Measurements from ENCODE around the gene STK38.
"Not testable (repeated sequence)": the region's sequence is repeated elsewhere in the genome, so short reads cannot be mapped to it uniquely, and the experiment has no call there.

STK38 gene

GRCh38 chr6:36577301-36577700 lies 30.0 kb upstream of the STK38 start:
- Mint-ChIP-seq H3K4me3 (no peak overlapping the region), H3K36me3 (ENCODE audit: low read depth) (no peaks in the 10 kb centered on the region), H3K4me1 (ENCODE audit: low read depth) (peaks cover 44% of the 10 kb centered on the region), H3K9me3 (no peaks in the 10 kb centered on the region), H3K27me3 (no peaks in the 10 kb centered on the region), H3K27ac (peak overlapping the region; percentile 71)
- intact Hi-C loops (cut with micrococcal nuclease): loop anchor here (5.0 kb wide), 1 partner anchor 155 kb away; no protein-coding TSS in a partner anchor

DNA sequence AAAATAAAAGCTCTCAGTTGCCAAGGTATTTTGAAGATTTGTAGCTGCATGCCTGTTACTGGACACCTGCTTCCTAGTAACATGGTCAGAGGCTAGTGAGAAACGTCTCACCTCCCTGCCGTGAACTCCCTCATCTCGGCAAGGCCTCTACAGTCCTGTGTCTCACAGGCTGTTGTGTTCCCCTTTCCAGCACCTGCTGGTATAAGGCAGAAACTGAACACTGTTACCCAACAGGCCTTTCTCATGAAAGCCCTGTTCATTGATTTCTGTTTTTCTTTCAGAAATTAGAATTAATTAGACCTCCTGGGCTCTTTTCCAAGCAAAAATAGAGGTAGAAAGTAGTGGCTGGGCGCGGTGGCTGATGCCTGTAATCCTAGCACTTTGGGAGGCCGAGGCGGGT lies 29.3 kb upstream of the STK38 start:
- H3K36me3 Mint-ChIP-seq (ENCODE audit: low read depth): no peaks in the 10 kb centered on the region
- H3K4me3 Mint-ChIP-seq: no peak overlapping the region
- H3K27me3 Mint-ChIP-seq: no peaks in the 10 kb centered on the region
- H3K4me1 Mint-ChIP-seq (ENCODE audit: low read depth): peaks cover 44% of the 10 kb centered on the region
- intact Hi-C loops (cut with micrococcal nuclease): loop anchor here (5.0 kb wide), 1 partner anchor 154 kb away; no protein-coding TSS in a partner anchor
- peak overlapping the region; percentile 71 for H3K27ac Mint-ChIP-seq
- H3K9me3 Mint-ChIP-seq: no peaks in the 10 kb centered on the region

DNA sequence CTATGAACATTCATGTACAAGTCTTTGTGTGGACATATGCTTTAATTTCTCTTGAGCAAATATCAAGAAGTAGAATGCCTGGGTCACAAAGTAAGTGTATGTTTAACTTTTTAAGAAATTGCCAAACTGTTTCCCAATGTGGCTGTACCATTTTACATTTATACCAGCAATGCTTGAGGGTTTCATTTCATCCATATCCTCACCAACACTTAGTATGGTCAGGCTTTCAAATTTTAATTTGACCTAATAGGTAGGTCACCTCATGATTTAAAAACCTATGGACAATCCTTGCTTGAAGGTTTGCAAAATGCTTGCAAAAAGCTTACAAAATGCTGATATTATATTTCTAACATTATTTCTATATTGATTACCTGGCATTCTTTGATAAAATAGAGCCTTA lies 27.4 kb upstream of the STK38 start:
- Mint-ChIP-seq H3K4me1 (ENCODE audit: low read depth) (peaks cover 33% of the 10 kb centered on the region), H3K9me3 (no peaks in the 10 kb centered on the region), H3K4me3 (no peak overlapping the region), H3K36me3 (ENCODE audit: low read depth) (no peaks in the 10 kb centered on the region), H3K27me3 (no peaks in the 10 kb centered on the region), H3K27ac (no peak overlapping the region)
- intact Hi-C loops (cut with micrococcal nuclease): loop anchor here (5.0 kb wide), 1 partner anchor 152 kb away; no protein-coding TSS in a partner anchor

- H3K36me3 Mint-ChIP-seq (ENCODE audit: low read depth); H3K27me3 Mint-ChIP-seq; H3K4me3 Mint-ChIP-seq; intact Hi-C loops (cut with micrococcal nuclease); H3K9me3 Mint-ChIP-seq; H3K27ac Mint-ChIP-seq: not testable (repeated sequence)
- H3K4me1 Mint-ChIP-seq (ENCODE audit: low read depth): peaks cover 19% of the 10 kb centered on the region
Observed at GRCh38 chr6:36572353-36573311, 25.4 kb upstream of the STK38 start.

DNA sequence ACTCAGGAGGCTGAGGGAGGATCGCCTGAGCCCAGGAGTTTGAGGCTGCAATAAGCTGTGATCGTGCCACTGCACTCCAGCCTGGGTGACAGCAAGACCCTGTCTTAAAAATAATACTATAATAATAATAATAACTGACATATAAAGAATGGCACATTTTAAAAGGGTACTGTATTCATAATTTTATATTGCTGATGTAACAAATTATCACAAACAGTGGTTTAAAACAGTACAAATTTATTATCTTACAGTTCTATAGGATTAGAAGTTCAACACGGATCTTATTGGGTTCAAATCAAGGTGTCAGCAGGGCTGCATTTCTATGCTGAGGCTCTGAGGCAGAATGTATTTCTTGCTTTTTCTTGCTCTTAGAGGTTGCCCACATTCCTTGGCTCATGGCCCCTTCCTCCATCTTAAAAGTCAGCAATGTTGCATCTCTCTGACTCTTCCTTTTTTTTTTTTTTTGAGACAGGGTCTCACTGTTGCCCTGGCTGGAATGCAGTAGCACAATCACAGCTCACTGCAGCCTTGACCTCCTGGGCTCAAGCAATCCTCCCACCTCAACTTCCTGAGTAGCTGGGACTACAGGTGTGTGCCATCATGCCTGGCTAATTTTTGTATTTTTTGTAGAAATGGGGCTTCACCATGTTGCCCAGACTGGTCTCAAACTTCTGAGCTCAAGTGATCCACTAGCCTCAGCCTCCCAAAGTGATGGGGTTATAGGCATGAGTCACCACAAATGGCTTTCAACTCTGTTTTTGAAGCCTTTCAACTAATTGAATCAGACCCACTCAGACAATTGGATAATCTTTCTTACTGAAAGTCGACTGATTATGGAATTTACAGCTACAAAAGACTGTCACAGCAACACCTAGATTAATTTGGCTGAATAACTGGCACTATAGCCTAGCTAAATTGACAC lies 24.1 kb upstream of the STK38 start:
- H3K27ac Mint-ChIP-seq: no peak overlapping the region
- no peak overlapping the region for H3K4me3 Mint-ChIP-seq
- intact Hi-C loops (cut with micrococcal nuclease): no loop called here
- no peaks in the 10 kb centered on the region for H3K9me3 Mint-ChIP-seq
- H3K27me3 Mint-ChIP-seq: no peaks in the 10 kb centered on the region
- no peaks in the 10 kb centered on the region for H3K36me3 Mint-ChIP-seq (ENCODE audit: low read depth)
- peaks cover 7% of the 10 kb centered on the region for H3K4me1 Mint-ChIP-seq (ENCODE audit: low read depth)

- intact Hi-C loops (cut with micrococcal nuclease): no loop called here
- Mint-ChIP-seq H3K27me3 (no peaks in the 10 kb centered on the region), H3K36me3 (ENCODE audit: low read depth) (no peaks in the 10 kb centered on the region)
Observed at GRCh38 chr6:36570264-36570663, 23.0 kb upstream of the STK38 start.

GRCh38 chr6:36566418-36566905 lies 19.2 kb upstream of the STK38 start:
- Mint-ChIP-seq H3K27me3 (no peaks in the 10 kb centered on the region), H3K27ac (no peak overlapping the region), H3K9me3 (no peaks in the 10 kb centered on the region), H3K4me3 (no peak overlapping the region), H3K36me3 (ENCODE audit: low read depth) (no peaks in the 10 kb centered on the region), H3K4me1 (ENCODE audit: low read depth) (peaks cover 18% of the 10 kb centered on the region)
- intact Hi-C loops (cut with micrococcal nuclease): no loop called here

More at GRCh38 chr6:36570264-36570663, 23.0 kb upstream of the STK38 start:
- peaks cover 5% of the 10 kb centered on the region for H3K4me1 Mint-ChIP-seq (ENCODE audit: low read depth)
- H3K9me3 Mint-ChIP-seq: no peaks in the 10 kb centered on the region
- no peak overlapping the region for H3K4me3 Mint-ChIP-seq
- H3K27ac Mint-ChIP-seq: no peak overlapping the region

GRCh38 chr6:36563928-36564284 lies 16.6 kb upstream of the STK38 start:
- H3K27me3 Mint-ChIP-seq: no peaks in the 10 kb centered on the region
- no peak overlapping the region for H3K27ac Mint-ChIP-seq
- no peaks in the 10 kb centered on the region for H3K36me3 Mint-ChIP-seq (ENCODE audit: low read depth)

DNA sequence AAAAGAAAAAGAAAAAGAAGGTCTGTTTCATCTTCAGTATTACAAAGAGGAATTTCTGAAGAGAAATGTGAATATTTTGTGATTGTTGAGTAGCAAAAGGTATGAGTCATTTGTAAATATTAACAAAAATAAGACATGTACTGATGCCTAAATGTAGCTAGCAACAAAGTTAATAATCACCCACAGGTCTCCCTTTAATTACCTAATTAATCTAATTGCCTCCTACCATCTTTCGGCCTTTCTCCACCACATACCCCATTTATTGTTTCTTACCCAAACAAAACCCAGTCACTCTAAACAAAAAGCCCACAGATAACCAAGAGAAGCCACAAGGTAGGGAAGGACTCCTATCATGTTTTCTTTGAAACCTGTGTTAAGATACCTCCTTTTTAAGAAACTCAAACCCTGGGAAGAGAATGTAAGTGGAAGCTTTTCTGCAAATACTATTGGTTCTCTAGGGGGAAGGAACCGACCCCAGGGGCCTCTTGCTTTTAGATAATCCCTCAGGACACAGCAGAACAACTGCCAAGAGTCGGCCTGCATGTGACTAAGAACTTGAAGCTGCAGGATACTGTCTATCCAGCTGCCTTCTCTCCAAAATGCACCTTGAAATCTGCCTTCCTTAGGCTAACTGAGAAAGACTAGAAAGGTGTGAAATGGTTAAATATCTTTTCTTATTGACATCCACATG lies 16.1 kb upstream of the STK38 start:
- H3K27ac Mint-ChIP-seq: no peak overlapping the region
- H3K27me3 Mint-ChIP-seq: no peaks in the 10 kb centered on the region
- intact Hi-C loops (cut with micrococcal nuclease): no loop called here
- H3K36me3 Mint-ChIP-seq (ENCODE audit: low read depth): no peaks in the 10 kb centered on the region
- H3K4me1 Mint-ChIP-seq (ENCODE audit: low read depth): peaks cover 42% of the 10 kb centered on the region
- H3K4me3 Mint-ChIP-seq: no peak overlapping the region
- no peaks in the 10 kb centered on the region for H3K9me3 Mint-ChIP-seq

More at GRCh38 chr6:36563928-36564284, 16.6 kb upstream of the STK38 start:
- Mint-ChIP-seq H3K9me3 (no peaks in the 10 kb centered on the region), H3K4me3 (no peak overlapping the region), H3K4me1 (ENCODE audit: low read depth) (peaks cover 36% of the 10 kb centered on the region)
- intact Hi-C loops (cut with micrococcal nuclease): no loop called here

GRCh38 chr6:36560822-36561221 lies 13.5 kb upstream of the STK38 start:
- intact Hi-C loops (cut with micrococcal nuclease): no loop called here
- H3K9me3 Mint-ChIP-seq: no peaks in the 10 kb centered on the region
- H3K4me1 Mint-ChIP-seq (ENCODE audit: low read depth): peaks cover 50% of the 10 kb centered on the region
- H3K27ac Mint-ChIP-seq: peak overlapping the region; percentile 47
- no peaks in the 10 kb centered on the region for H3K36me3 Mint-ChIP-seq (ENCODE audit: low read depth)
- no peaks in the 10 kb centered on the region for H3K27me3 Mint-ChIP-seq
- no peak overlapping the region for H3K4me3 Mint-ChIP-seq

- peak overlapping the region; percentile 77 for H3K27ac Mint-ChIP-seq
- H3K27me3 Mint-ChIP-seq: no peaks in the 10 kb centered on the region
Observed at GRCh38 chr6:36559011-36559793, 11.9 kb upstream of the STK38 start.

DNA sequence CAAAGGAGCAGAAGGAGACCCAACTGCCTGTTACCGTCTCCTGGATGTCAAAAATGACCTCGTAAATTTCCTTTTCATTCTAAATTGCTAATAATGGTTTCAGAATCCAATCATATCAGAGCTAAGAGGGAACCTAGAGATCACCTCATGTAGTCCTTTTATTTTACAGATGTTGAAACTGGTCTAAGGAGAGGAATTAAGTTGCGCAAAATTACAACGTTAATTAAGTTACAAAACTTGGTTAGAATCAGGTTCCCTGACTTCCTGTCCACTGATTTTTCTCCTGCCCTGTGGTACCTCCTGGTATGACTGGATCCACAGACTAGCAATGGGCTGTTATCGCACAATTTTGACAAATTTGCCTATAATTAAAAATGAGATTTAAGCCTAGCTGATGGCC lies 9.0 kb upstream of the STK38 start:
- H3K27ac Mint-ChIP-seq: no peak overlapping the region
- peaks cover 35% of the 10 kb centered on the region for H3K4me1 Mint-ChIP-seq (ENCODE audit: low read depth)
- no peaks in the 10 kb centered on the region for H3K27me3 Mint-ChIP-seq
- H3K9me3 Mint-ChIP-seq: no peaks in the 10 kb centered on the region
- H3K36me3 Mint-ChIP-seq (ENCODE audit: low read depth): no peaks in the 10 kb centered on the region
- H3K4me3 Mint-ChIP-seq: no peak overlapping the region
- intact Hi-C loops (cut with micrococcal nuclease): no loop called here

More at GRCh38 chr6:36559011-36559793, 11.9 kb upstream of the STK38 start:
- no peaks in the 10 kb centered on the region for H3K36me3 Mint-ChIP-seq (ENCODE audit: low read depth)
- peak overlapping the region; percentile 58 for H3K4me3 Mint-ChIP-seq
- intact Hi-C loops (cut with micrococcal nuclease): no loop called here
- H3K4me1 Mint-ChIP-seq (ENCODE audit: low read depth): peaks cover 53% of the 10 kb centered on the region
- H3K9me3 Mint-ChIP-seq: no peaks in the 10 kb centered on the region

- H3K27me3 Mint-ChIP-seq: no peaks in the 10 kb centered on the region
- no peaks in the 10 kb centered on the region for H3K9me3 Mint-ChIP-seq
Observed at GRCh38 chr6:36555750-36556252, 8.5 kb upstream of the STK38 start.

More at GRCh38 chr6:36555750-36556252, 8.5 kb upstream of the STK38 start:
- H3K4me3 Mint-ChIP-seq: no peak overlapping the region
- H3K27ac Mint-ChIP-seq: no peak overlapping the region
- intact Hi-C loops (cut with micrococcal nuclease): no loop called here
- peaks cover 32% of the 10 kb centered on the region for H3K4me1 Mint-ChIP-seq (ENCODE audit: low read depth)
- no peaks in the 10 kb centered on the region for H3K36me3 Mint-ChIP-seq (ENCODE audit: low read depth)
